NCI-H146 treated with DMSO at 0.1 percent for 48 hours (cell line): ENCODE measurements around the gene INPP5A.

Experiments used
- DNase-seq: peaks from one replicate; lab custom pipeline; 2025; ENCODE audit not compliant: unreplicated experiment; lab: John Stamatoyannopoulos, UW

Gene INPP5A

DNA sequence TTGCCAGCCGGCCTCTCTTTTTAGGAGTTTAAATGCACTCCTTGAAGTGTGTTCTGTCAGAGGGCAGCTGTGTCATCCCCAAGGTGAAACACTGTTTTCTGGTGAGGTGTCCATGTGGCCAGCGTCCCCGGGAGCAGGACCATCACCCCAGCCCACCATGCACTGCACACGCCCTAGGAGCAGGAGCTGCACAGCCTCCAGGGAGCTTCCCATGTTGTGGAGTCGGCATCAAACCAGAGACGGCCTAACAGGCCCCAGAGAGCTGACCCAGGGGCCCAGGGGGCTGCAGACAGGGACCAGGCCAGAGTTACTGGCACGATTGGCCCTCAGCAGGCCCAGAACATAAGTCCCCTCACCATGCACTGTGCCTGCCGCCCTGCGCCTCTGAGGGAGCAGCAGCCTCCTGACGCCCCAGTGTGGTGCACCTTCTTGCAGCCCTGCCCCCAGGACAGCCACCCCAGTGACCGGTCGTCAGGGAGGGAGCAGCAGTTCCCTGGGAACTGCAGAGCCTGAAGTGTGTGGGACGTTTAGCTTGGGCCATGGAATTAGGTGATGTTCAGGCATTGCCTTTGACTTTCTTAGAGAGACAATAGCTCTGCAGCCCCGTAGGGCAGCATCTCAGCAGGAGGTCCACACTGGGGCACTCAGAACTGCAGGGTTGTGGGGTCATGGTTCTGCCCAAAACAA, 150.4 kb downstream of the INPP5A start:
- DNase-seq: no peak

DNA sequence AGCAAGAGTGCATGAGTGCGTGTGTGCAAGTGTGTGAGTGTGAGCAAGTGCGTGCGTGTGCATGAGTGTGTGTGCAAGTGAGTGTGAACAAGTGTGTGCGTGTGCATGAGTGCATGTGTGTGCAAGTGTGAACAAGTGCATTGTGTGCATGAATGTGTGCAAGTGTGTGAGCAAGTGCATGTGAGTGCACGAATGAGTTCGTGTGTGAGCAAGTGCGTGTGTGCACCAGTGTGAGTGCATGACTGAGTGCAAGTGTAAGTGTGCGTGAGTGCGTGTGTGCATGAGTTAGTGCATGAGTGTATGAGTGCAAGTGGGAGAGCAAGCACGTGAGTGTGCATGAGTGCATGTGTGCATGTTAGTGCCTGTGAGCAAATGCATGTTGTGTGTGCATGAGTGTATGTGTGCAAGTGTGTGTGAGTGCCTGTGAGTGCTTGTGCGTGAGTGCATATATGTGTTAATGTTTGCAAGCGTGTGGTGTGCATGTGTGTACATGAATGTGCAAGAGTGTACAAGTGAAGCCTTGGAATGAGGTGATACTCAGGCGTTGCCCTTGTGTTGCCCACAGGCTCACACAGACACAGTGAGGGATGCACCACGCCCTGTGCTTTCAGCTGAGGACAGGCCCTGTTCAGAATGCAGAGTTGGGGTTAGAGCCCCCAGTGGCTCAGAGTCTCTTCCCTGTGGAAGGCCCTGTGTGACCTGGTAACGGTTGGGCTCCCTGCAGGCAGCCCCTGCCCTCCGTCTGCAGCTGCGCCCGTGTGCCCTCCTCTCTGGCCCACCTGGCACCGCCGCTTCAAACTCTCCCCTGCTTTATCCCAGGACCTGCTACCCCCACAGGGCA, 151.2 kb downstream of the INPP5A start:
- no peak for DNase-seq

GRCh38 chr10:132689721-132690360, 152.3 kb downstream of the INPP5A start:
- no peak for DNase-seq

DNA sequence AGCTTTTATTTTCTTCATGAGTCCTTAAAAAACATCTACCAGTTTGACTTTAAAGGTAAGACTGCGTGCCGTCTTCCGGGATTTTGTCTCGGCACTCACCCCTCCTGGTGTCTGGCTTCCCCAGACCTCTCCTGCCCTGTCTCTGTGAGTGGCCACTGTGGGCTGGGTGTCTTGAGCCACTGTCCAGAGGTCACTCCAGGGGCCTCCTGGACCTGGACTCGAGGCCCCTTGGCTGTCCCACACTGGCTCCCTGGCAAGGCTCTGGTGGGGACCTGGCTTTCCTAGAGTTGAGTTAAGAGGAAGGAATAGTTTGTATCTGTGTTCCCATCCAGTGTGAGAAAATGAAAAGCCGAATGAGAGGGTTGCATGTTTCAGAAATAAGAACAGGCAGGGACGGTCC, 152.8 kb downstream of the INPP5A start:
- DNase-seq: no peak

DNA sequence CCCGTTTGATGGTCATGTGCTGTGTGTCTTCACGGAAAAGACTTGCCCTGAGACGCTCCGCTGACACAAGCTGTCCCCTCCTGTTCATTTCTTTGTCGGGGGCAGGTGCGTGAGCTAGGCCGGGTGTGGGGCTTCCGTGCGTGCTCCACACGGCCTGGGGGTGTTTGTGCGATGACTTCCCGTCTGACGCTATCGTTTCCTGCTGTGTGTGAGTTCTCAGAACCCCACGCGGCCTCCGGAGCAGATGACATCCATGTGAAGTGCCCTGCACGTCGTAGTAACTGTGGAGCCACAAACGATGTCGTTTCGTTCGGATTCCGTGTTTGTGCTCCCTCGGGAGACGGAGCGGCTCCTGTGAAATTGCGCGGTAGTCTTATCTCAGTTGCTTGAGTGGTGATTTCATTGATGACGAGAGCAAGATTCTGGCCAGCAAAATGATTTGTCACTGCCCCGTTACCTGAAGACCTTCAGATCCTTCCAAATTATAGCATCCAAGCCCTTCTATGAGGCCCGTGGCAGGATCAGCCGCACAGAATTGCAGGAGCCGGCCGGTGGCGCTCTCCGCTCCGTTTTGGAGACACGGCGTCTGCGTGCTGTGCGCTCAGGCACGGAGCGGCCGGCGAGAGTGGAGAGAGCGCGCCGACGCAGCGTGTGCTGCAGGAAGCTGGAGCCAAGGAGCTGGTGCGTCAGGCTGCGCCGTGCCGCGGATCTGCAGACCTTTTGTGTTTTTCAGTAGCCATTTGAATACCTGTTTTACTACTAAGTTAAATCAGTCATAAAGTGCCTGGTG, 153.4 kb downstream of the INPP5A start:
- no peak for DNase-seq

- DNase-seq: no peak
Observed at GRCh38 chr10:132691711-132692153, 154.1 kb downstream of the INPP5A start.

GRCh38 chr10:132692311-132692710, 154.7 kb downstream of the INPP5A start:
- DNase-seq: no peak

- DNase-seq: no peak
Observed at GRCh38 chr10:132693676-132694075, 156.1 kb downstream of the INPP5A start.

DNA sequence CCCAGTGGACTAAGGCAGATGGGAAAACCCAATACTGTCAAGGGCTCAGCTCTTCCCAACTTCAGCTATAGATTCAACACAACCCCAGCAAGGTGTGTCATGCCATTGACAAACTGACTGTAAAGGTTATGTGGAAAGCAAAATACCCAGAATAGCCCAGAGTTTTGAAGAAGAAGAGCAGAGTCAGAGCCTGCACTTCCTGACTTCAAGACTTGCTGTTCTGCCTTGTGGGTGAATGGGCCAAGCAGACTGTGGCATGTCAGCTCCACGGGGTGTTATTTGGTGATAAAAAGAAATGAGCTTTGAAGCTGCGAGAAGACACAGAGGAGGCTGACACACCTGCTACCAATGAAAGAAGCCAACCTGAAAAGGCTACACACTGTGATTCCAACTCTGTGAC, 158.6 kb downstream of the INPP5A start:
- DNase-seq: no peak

DNA sequence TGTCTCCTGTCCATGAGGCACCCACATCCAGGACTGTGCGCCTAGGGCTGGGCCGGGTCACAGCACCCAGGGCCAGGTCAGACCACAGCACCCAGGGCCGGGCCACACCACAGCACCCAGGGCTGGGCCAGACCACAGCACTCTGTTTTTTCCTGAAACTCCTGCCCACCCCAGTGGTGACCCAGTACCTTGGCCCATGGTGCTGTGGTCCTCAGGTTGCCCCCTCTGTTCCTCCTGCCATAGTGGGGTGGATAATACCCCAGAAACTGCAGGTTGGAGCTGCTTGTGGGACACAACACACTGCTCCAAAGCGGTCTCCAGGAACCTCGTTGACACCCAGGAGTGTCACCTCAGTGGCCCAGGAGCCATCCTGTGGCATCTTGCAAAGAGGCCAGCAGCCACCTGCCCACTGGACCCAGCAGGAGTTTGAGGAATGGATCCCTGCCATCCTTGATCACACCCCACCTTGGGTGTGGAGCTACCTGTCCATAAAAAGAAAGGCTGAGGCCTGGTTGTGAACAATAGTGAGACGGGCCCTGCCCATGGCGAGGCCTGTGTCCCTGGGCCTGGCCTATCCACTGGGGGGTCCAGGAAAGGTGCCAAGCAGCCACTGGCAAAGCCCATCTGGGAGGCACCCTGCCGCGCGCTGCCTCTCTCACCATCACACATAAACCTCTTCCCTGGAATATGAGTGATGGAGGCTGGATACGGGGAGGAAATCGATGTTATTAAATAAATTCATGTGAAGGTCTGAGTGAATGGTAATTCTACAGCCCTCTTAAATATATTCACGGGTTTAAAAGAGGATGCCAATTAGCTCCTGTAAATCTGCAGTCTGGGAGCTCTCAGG, 159.4 kb downstream of the INPP5A start:
- no peak for DNase-seq

DNA sequence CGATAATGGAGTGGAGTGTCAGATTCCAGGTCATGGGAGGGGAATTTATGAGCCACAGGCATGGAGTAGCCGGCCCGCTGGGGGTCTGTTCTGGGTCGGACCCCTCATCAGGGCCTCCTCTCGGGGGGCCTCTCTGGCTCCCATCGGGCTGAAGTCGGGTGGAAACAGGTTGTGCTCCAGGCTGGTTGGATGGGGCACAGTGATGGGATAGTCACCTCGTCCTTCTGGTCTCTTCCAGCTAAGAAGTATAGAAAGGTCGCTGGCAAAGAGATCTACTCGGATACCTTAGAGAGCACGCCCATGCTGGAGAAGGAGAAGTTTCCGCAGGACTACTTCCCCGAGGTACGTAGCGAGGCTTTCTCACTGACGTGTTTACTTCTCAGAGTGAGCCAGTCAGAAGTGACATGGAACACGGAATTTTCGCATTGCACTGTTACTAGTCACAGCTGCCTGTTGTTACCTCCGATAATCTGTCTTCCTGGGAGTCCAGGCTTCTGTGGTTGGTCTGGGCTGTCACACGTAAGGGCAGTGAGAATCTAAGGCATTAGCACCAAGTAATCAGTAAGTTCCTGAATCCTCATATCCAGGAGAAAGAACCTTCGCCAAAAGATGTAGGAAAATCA, 160.1 kb downstream of the INPP5A start:
- DNase-seq: no peak

DNA sequence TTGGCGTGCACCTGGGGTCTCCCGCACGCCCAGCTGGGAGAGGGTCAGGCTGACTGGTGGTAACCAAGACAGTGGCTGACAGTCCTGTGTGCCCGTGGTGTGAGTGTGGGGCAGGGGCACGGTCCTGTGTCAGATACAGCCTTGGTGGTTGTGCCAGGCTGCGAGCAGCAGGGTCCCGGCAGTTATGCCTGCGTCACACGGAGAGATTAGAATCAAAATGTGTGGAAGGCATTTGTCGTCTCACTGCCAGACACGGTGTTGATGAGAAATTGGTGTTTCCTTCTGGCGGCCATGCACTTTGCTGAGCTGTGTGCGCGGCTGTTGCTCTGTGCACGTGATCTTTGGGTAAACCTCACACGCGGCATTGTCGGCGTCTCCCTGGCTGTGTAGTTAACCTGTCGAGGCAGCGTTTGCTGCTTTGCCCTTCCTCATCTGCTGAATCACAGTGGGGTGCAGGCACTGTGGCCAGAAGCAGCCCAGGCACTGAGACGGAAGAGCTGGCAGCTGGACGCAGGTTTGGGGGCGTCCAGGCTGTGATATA, 160.7 kb downstream of the INPP5A start:
- no peak for DNase-seq

DNA sequence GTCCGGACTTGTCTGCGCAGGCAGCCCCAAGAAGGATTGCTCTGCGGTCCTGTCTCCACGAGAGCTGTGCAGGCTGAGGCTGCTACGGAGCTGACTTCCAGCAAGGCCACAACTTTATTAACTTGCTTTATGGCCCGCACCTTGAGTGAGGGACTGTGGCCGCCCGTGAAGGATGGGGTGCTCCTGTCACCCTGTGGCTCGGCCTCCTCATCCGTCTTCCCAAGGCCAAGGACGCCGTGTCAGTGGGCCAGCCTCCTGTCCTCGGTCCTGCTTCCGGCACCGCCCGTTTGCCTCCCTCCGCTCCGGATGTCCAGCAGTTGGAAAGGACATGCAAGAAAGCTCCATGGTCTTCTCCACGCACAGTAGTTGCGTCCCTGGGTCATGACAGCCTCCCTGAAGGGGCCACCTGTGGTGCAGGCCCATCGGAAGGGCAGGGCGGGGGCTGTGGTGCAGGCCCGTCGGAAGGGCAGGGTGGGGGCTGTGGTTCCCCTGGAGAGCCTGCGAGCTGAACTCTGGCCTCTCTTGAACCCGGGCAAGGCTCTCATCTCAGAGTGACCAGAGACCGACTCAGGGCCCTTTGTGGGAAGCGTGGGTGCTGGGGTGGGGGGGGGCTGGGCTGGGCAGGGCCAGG, 161.3 kb downstream of the INPP5A start:
- no peak for DNase-seq

GRCh38 chr10:132699411-132700155, 162.0 kb downstream of the INPP5A start:
- DNase-seq: no peak

DNA sequence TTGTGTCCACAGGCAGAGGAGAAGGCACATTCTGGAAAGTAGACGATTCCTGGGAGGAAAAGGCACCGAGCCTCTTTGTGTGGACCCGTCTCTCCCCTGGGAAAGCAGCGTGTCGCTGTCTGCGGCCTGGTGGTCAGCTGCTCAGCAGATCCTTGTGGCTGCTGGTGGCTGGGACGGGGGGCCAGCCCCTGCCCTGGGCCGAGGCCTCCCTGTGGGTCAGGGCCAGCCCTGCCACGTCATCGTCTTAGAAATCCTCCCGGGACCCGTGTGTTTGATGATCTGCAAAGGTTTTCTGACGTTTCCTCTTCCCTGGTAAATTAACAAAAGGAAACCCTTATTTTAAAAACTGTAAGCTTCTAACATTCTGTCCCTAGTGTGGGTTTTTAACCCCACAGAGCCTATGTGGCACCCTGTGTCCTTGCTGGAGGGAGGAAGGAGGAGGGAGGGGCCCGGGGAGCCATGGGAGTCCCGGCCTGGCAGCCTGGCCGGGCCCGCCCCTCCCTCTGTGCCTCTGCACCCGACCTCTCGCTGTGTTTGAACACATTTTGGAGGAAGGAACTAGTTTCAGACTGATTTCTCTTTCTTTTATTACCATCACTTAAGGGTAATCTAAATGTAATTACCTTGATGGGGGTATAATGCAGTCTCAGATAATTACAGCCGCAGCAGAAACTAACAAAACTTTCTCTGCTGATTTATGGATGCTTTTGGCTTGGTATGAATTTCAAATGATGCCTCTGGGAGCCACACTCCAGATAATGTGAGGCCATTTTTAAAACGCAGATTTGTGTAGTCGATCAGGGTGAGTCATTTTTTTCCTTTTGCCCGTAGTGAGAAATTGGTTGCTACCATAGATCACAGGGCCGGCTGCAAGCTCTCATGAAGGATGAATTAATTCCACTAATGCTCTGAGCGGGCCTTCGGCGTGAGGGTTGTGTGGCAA, 162.8 kb downstream of the INPP5A start:
- DNase-seq: no peak

DNA sequence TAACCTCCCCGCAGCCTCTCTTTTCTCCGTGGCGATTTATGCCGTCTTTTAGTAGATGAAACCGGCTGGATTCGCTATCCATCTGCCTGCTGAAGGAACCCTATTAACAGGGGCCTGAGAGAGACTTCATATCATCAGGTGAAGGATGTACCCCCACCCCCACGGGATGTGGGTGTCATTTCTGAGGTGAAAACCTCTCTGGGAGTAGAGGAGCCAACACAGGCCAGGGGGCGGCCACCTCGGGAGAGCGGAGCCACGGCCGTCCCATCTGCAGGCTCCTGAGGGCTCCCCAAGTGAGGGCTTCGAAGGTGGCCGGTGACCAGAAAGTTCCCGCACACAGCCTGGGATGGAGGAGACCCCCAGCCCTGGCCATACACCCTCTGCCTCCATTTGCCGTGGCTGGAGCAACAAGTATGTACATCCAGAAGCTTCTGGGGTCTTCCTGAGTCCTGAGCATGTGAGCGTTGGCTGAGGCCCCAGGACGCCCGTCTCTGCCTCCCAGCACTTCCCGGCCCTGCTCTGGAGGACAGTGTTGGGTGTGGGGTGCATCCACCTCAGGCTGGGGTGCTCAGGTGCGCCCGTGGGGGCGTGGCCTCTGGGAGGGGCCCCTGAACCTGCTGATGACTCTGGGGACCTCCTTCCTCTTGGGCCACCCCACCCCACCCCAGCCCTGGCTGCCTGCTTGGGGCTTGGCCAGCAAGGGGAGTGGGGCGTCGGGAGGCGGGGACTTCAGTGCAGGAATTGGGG, 163.7 kb downstream of the INPP5A start:
- no peak for DNase-seq

- DNase-seq: no peak
Observed at GRCh38 chr10:132701846-132702190, 164.2 kb downstream of the INPP5A start.
